Upper lobe of left lung (tissue), 6 donors: ENCODE measurements around the gene MAGEA9B. TPM values are rescaled to one million over a fixed set of nuclear protein-coding genes. Genes with fewer than 3 reads are reported as not detected.
"Not testable (repeated sequence)": the region's sequence is repeated elsewhere in the genome, so short reads cannot be mapped to it uniquely, and the experiment has no call there.

Source experiments
- ATAC-seq, 2 donors: fragments of 200-7000 bp; cut with Tn5 transposase; one replicate each; pipeline ENCODE4 v1.9.1; 2022; ENCODE audit warnings: mild to moderate bottlenecking in 2 of 2, moderate library complexity in 2 of 2; ENCODE audit not compliant: low FRiP score in 2 of 2
- DNase-seq, 2 donors: peaks; one replicate each; pipeline ENCODE4 v3.0.0-alpha.2; 2019 to 2020
- H3K27ac ChIP-seq, 4 donors: fragments of 200-600 bp; sonication (generic); one replicate each; pipeline ENCODE4 v1.5.1; 2016 to 2019
- H3K27me3 ChIP-seq, 4 donors: fragments of 200-600 bp; sonication (generic); one replicate each; pipeline ENCODE4 v1.5.1; 2017 to 2019
- H3K36me3 ChIP-seq, 4 donors: fragments of 200-600 bp; sonication (generic); one replicate each; pipeline ENCODE4 v1.5.1; 2016 to 2019
- H3K4me1 ChIP-seq, 4 donors: fragments of 200-600 bp; sonication (generic); one replicate each; pipeline ENCODE4 v1.5.1; 2018 to 2019
- H3K4me3 ChIP-seq, 4 donors: fragments of 200-600 bp; sonication (generic); one replicate each; pipeline ENCODE4 v1.5.1; 2017 to 2019; ENCODE audit warnings: mild to moderate bottlenecking in 2 of 4, moderate library complexity in 1 of 4
- H3K9me3 ChIP-seq, 4 donors: fragments of 200-600 bp; sonication (generic); one replicate each; pipeline ENCODE4 v1.5.1; 2018 to 2019
- EP300 ChIP-seq, 4 donors: sonication (generic); formaldehyde crosslinking; IDR thresholded peaks; one replicate each; pipeline ENCODE4 v1.5.1; 2017; ENCODE audit warnings: antibody characterized with exemption in 4 of 4, control low read depth in 2 of 4
- POLR2A ChIP-seq, 4 donors: fragments of 450-650 bp; IDR thresholded peaks; one replicate each; pipeline ENCODE4 v1.5.1; 2016 to 2017; ENCODE audit warnings: antibody characterized with exemption in 4 of 4, mild to moderate bottlenecking in 2 of 4
- POLR2AphosphoS5 ChIP-seq, 2 donors: sonication (generic); formaldehyde crosslinking; IDR thresholded peaks; one replicate each; pipeline ENCODE4 v1.5.1; 2017; ENCODE audit warnings: antibody characterized with exemption in 2 of 2
- WGBS, 2 donors: methylation state at CpG; one replicate each; pipeline ENCODE4 v1.1.5; 2017 to 2018; 5-methylcytosine and 5-hydroxymethylcytosine counted together
- total RNA-seq, 6 donors: library from RNA; depleted of rRNA in 4 of 6; stranded (reverse); fragments of >200 nt in 4 of 6; gene quantifications; one replicate each; pipeline versions ENCODE4 v1.1.0 to v1.2.1, GENCODE V29; 2016 to 2021
- TF ChIP-seq, protein P1 (sequence below), 6 experiments: fragments of 450-650 bp in 4 of 6; fragments of 200-600 bp in 2 of 6; sonication (generic) in 2 of 6; IDR thresholded peaks; one replicate each; pipeline ENCODE4 v1.5.1; 2016 to 2019; ENCODE audit warnings: antibody characterized with exemption in 6 of 6
- donor health status: DM: no; HTN: no; CAD: no; lungs with moderate emphysema.
- donor health status: DM: no; HTN: yes; CAD: no; lungs with severe emphysema.

MAGEA9B gene
- total RNA-seq, 6 donors from 2014 or later = not detected

DNA sequence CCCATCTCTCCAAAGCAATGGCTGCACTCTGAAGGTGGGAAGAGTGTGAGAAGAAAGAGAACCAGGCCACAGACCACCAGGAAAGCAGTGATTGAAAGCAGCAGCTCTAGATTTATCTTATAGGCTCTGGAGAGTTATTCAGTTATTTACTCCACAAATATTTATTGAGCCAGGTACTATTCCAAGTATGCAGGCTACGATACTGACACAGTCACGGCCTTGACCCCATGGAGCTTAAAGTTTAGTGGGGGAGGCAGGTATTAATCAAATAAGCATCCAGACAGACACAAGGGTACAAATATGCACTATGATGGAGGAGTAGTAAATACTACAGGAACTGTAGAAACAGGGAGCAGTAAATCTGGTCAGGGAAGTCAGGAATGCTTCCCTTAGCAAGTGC is 41.5 kb upstream of the MAGEA9B start:
- Histone ChIP-seq H3K9me3 (no peaks in the 10 kb centered on the region), H3K27me3 (no peaks in the 10 kb centered on the region), H3K36me3 (no peaks in the 10 kb centered on the region), H3K4me3 (no peak overlapping the region), H3K4me1 (peaks cover 3 to 15% (median 9%) of the 10 kb centered on the region in 4 donors), H3K27ac (no peak overlapping the region)
- ATAC-seq (no peak), DNase-seq (no peak)
- TF ChIP-seq, protein P1, sequence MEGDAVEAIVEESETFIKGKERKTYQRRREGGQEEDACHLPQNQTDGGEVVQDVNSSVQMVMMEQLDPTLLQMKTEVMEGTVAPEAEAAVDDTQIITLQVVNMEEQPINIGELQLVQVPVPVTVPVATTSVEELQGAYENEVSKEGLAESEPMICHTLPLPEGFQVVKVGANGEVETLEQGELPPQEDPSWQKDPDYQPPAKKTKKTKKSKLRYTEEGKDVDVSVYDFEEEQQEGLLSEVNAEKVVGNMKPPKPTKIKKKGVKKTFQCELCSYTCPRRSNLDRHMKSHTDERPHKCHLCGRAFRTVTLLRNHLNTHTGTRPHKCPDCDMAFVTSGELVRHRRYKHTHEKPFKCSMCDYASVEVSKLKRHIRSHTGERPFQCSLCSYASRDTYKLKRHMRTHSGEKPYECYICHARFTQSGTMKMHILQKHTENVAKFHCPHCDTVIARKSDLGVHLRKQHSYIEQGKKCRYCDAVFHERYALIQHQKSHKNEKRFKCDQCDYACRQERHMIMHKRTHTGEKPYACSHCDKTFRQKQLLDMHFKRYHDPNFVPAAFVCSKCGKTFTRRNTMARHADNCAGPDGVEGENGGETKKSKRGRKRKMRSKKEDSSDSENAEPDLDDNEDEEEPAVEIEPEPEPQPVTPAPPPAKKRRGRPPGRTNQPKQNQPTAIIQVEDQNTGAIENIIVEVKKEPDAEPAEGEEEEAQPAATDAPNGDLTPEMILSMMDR (IDR thresholded peaks at IDR 0.05) = no peak
- TF ChIP-seq EP300 (IDR thresholded peaks at IDR 0.05) (no peak), POLR2A (IDR thresholded peaks at IDR 0.05) (no peak), POLR2AphosphoS5 (IDR thresholded peaks at IDR 0.05) (no peak)
- 61 to 83% methylated on average over 2 of the region's 2 CpGs for WGBS, 2 donors

DNA sequence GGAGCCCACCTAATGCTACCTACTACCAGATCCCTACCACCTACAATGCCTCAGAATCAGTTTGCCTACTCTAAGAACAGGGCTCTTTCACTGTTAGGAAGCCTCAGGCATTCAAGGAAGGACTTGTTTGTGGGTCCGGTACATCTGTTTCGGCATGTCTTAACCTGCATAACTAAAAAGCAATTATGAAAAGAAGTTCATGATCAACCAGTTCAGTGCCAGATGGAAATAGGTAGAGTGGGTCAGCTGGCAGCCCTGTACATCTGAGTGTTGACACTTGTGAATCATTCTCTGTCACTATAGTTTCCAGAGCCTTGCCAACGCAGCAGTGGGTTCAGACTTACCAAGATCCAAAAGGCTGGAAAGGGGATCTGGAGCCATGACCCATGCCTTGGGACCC is 41.0 kb upstream of the MAGEA9B start:
- DNase-seq = no peak
- no peak for ATAC-seq
- no peak for TF ChIP-seq POLR2A (IDR thresholded peaks at IDR 0.05)
- TF ChIP-seq, protein P1 (IDR thresholded peaks at IDR 0.05) = no peak
- TF ChIP-seq EP300 (IDR thresholded peaks at IDR 0.05) = no peak
- no peak for TF ChIP-seq POLR2AphosphoS5 (IDR thresholded peaks at IDR 0.05)
- Histone ChIP-seq H3K4me3 (no peak overlapping the region), H3K27ac (no peak overlapping the region), H3K36me3 (no peaks in the 10 kb centered on the region), H3K9me3 (no peaks in the 10 kb centered on the region), H3K4me1 (peaks cover 3 to 15% (median 9%) of the 10 kb centered on the region in 4 donors), H3K27me3 (no peaks in the 10 kb centered on the region)
- 84 to 100% methylated on average over 2 to 3 of the region's 3 CpGs for WGBS, 2 donors

DNA sequence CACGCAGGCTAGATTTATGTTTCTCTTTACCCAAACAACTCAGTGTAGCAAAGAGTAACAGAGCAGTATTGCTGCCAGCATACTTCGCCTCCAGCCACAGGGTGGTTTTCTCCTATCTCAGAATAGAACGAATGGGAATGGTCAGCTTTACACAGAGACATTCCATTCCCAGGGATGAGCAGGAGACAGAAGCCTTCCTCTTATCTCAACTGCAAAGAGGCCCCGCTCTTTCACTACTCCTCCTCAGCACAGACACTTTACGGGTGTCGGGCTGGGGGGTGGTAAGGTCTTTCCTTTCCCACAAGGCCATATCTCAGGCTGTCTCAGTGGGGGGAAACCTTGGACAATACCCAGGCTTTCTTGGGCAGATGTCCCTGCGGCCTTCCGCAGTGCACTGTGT is 39.6 kb upstream of the MAGEA9B start:
- DNase-seq, H3K36me3 ChIP-seq, H3K27me3 ChIP-seq, ATAC-seq, H3K4me3 ChIP-seq, H3K9me3 ChIP-seq, H3K27ac ChIP-seq: not testable (repeated sequence)
- WGBS, 2 donors = 71 to 86% methylated on average over 8 of the region's 8 CpGs
- peaks cover 3 to 11% (median 7%) of the 10 kb centered on the region in 4 donors for H3K4me1 ChIP-seq

DNA sequence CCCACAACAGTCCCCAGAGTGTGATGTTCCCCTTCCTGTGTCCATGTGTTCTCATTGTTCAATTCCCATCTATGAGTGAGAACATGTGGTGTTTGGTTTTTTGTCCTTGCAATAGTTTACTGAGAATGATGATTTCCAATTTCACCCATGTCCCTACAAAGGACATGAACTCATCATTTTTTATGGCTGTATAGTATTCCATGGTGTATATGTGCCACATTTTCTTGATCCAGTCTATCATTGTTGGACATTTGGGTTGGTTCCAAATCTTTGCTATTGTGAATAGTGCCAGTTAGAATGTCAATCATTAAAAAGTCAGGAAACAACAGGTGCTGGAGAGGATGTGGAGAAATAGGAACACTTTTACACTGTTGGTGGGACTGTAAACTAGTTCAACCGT is 32.4 kb upstream of the MAGEA9B start:
- ATAC-seq, H3K9me3 ChIP-seq, H3K36me3 ChIP-seq, H3K27me3 ChIP-seq, H3K4me1 ChIP-seq, H3K27ac ChIP-seq, H3K4me3 ChIP-seq, DNase-seq: not testable (repeated sequence)
- 88% methylated on average over 1 of the region's 1 CpG; no CpG with 5 or more reads in 1 of the 2 donors for WGBS, 2 donors

DNA sequence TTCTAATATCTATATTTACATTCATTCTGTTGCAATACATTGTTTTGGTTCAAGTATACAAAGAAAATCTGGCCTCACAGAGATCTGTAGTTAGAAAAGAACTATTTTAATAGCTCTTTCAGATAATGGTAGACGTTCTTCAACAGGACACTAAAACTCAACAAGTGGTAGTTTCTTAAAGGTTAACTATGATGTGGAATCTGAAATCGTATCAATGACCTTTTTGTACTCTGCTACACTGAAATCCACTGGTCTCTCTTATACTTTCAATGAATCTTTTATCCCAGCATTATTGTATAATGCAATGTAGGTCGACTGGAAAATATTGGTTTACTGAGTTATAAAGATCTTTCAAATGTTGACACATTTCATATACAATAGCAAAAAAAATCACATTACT is 31.6 kb upstream of the MAGEA9B start:
- no peak for ATAC-seq
- 63 to 92% methylated on average over 3 of the region's 3 CpGs for WGBS, 2 donors

DNA sequence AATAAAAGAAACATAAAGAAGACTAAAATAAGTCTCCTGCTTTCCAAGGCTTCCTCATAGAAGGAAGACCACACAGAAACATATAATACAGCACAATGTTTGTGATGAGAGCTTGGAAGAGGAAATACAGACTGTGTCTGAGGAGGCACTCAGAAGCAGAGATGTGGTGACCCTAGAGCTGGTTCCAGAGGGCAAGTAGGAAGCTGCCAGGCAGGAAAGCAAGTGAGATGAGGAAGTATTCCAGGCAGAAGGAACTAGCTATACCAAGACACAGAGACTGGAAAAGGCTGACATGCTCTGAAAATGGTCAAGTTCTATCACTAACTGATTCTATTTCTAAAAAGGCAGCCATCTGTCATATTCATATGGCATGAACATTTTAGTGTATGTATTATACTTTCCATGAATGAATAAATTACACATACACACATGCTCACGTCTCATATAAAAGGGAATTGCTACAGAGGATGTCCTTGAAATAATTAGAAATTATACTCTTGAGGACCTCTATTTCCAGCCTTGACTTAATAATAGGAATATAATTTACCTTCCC is 24.4 kb upstream of the MAGEA9B start:
- no peak for TF ChIP-seq EP300 (IDR thresholded peaks at IDR 0.05)
- TF ChIP-seq POLR2A (IDR thresholded peaks at IDR 0.05) = no peak
- no peak for TF ChIP-seq POLR2AphosphoS5 (IDR thresholded peaks at IDR 0.05)
- TF ChIP-seq, protein P1 (IDR thresholded peaks at IDR 0.05) = no peak
- Histone ChIP-seq H3K36me3 (peaks cover 0 to 10% (median 0%) of the 10 kb centered on the region in 4 donors), H3K4me1 (no peaks in the 10 kb centered on the region), H3K9me3 (no peaks in the 10 kb centered on the region), H3K27me3 (no peaks in the 10 kb centered on the region), H3K27ac (no peak overlapping the region), H3K4me3 (no peak overlapping the region)
- no peak for DNase-seq
- WGBS, 2 donors = 58 to 67% methylated on average over 1 of the region's 1 CpG
- ATAC-seq = no peak

More for the DNA sequence above, 31.6 kb upstream of the MAGEA9B start:
- Histone ChIP-seq H3K27me3 (no peaks in the 10 kb centered on the region), H3K9me3 (no peaks in the 10 kb centered on the region), H3K36me3 (no peaks in the 10 kb centered on the region), H3K27ac (no peak overlapping the region), H3K4me1 (no peaks in the 10 kb centered on the region), H3K4me3 (no peak overlapping the region)
- no peak for TF ChIP-seq EP300 (IDR thresholded peaks at IDR 0.05)
- no peak for TF ChIP-seq POLR2A (IDR thresholded peaks at IDR 0.05)
- TF ChIP-seq, protein P1 (IDR thresholded peaks at IDR 0.05) = no peak
- no peak for TF ChIP-seq POLR2AphosphoS5 (IDR thresholded peaks at IDR 0.05)
- no peak for DNase-seq
